CD4-positive, alpha-beta T cell (primary cell): ENCODE data around the gene ZNF223. TPM values are rescaled to one million over a fixed set of nuclear protein-coding genes. Genes with fewer than 3 reads are reported as not detected.

ENCODE experiments used
- ATAC-seq: fragments of 200-7000 bp; cut with Tn5 transposase; one replicate; pipeline ENCODE4 v1.10.0; 2022; ENCODE audit warnings: mild to moderate bottlenecking; ENCODE audit not compliant: poor library complexity
- CTCF ChIA-PET: fragments of 350-600 bp; sonication (Branson Sonifier 250); formaldehyde crosslinking; loops from one replicate; lab custom pipeline; 2021; ENCODE audit warnings: antibody characterized with exemption, inconsistent platforms; lab: Charles Lee
- POLR2A ChIA-PET: fragments of 350-600 bp; sonication (Branson Sonifier 250); formaldehyde crosslinking; loops from one replicate; lab custom pipeline; 2021; ENCODE audit warnings: antibody characterized with exemption, inconsistent platforms; lab: Charles Lee
- DNase-seq, 14 experiments: peaks; one replicate each; pipeline ENCODE4 v3.0.0-alpha.2; 2013 to 2020; ENCODE audit warnings: mixed read lengths in 2 of 14
- H3K27ac ChIP-seq, 2 donors: one replicate each; pipeline versions ENCODE4 v1.5.1 to v1.7.0; 2013; ENCODE audit warnings: low read length in 2 of 2, low read depth in 1 of 2, mild to moderate bottlenecking in 1 of 2
- H3K27me3 ChIP-seq, 2 experiments: 1 replicate in 1 of 2; 2 replicates in 1 of 2; pipeline versions ENCODE4 v1.6.1 to v1.7.0; 2013; ENCODE audit warnings: low read length in 2 of 2, control low read depth in 1 of 2, mild to moderate bottlenecking in 1 of 2, moderate library complexity in 1 of 2; ENCODE audit not compliant: insufficient read depth in 2 of 2, control insufficient read depth in 1 of 2
- H3K36me3 ChIP-seq: one replicate; pipeline ENCODE4 v1.6.1; 2013; ENCODE audit warnings: low read length, control low read depth; ENCODE audit not compliant: insufficient read depth
- H3K4me1 ChIP-seq: one replicate; pipeline ENCODE4 v1.6.1; 2013; ENCODE audit warnings: low read length, control low read depth; ENCODE audit not compliant: insufficient read depth
- H3K4me3 ChIP-seq: one replicate; pipeline ENCODE4 v1.5.1; 2013; ENCODE audit warnings: mild to moderate bottlenecking, low read length, moderate library complexity
- H3K9me3 ChIP-seq, 2 experiments: 1 replicate in 1 of 2; 2 replicates in 1 of 2; pipeline versions ENCODE4 v1.6.1 to v1.7.0; 2013; ENCODE audit warnings: low read length in 2 of 2, mild to moderate bottlenecking in 2 of 2, control low read depth in 1 of 2, moderate library complexity in 1 of 2; ENCODE audit not compliant: control insufficient read depth in 1 of 2, insufficient read depth in 1 of 2
- H3K27ac Mint-ChIP-seq: one replicate; pipeline ENCODE4 v1.8.0; 2020; ENCODE audit warnings: mixed read lengths
- H3K27me3 Mint-ChIP-seq: one replicate; pipeline ENCODE4 v1.8.0; 2021; ENCODE audit warnings: mixed read lengths
- H3K36me3 Mint-ChIP-seq: one replicate; pipeline ENCODE4 v1.8.0; 2021; ENCODE audit warnings: low read depth, mixed read lengths
- H3K4me1 Mint-ChIP-seq: one replicate; pipeline ENCODE4 v1.8.0; 2021; ENCODE audit warnings: low read depth, mixed read lengths
- H3K4me3 Mint-ChIP-seq: one replicate; pipeline ENCODE4 v1.8.0; 2020; ENCODE audit warnings: mild to moderate bottlenecking, mixed read lengths
- H3K9me3 Mint-ChIP-seq: one replicate; pipeline ENCODE4 v1.8.0; 2020; ENCODE audit warnings: mixed read lengths
- CTCF ChIP-seq: fragments of 200-600 bp; IDR thresholded peaks from one replicate; pipeline ENCODE4 v1.8.0; 2022; ENCODE audit warnings: antibody characterized with exemption, mild to moderate bottlenecking
- intact Hi-C, 2 experiments: fragments of 100-400 bp; cut with DNase I in 1 of 2; cut with micrococcal nuclease in 1 of 2; formaldehyde crosslinking; loops; one replicate each; pipeline versions ENCODE4 v1.15.1 to v1.9.0; 2023 to 2025; cut with DNase I, micrococcal nuclease
- total RNA-seq, 174 experiments: library from RNA in 2 of 174; stranded (reverse) in 2 of 174; gene quantifications; one replicate each; pipeline ENCODE4 v1.2.3 and lab custom pipeline; 2021 to 2026

ZNF223 gene
- total RNA-seq, 2 experiments from 2014 or later: 0.67 to 1.1 TPM

DNA sequence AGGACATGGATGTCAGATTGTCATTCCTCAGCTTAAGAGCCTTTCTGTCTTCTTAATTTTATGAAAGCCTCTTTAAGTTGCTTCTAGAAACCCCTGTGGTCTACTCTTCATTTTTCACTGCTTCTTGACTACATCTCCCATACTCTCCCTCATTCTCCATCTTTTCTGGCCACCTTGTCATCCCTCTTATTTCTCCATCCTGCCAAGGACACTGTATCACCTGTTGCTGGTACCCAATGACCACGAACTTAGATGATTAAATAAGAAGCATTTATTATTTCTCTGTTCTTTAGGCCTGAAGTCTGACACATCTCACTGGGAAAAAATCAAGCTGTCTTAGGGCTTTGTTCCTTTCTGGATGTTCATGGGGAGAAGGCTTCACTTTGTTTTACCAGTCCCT is 9.2 kb downstream of the ZNF223 start:
- ChIA-PET POLR2A (no interaction called here), CTCF (no interaction called here)
- Mint-ChIP-seq H3K4me1 (no peaks in the 10 kb centered on the region), H3K27me3 (no peaks in the 10 kb centered on the region), H3K36me3 (peaks cover 93% of the 10 kb centered on the region), H3K27ac (no peak overlapping the region), H3K4me3 (no peak overlapping the region), H3K9me3 (peaks cover 24% of the 10 kb centered on the region)
- Histone ChIP-seq H3K27me3 (no peaks in the 10 kb centered on the region), H3K4me3 (no peak overlapping the region), H3K27ac (no peak overlapping the region), H3K9me3 (peaks cover 18 to 34% of the 10 kb centered on the region in 2 experiments), H3K4me1 (no peaks in the 10 kb centered on the region), H3K36me3 (peaks cover 31% of the 10 kb centered on the region)
- no peak for TF ChIP-seq CTCF
- no peak for DNase-seq
- no peak for ATAC-seq
- intact Hi-C loops: no loop called here

DNA sequence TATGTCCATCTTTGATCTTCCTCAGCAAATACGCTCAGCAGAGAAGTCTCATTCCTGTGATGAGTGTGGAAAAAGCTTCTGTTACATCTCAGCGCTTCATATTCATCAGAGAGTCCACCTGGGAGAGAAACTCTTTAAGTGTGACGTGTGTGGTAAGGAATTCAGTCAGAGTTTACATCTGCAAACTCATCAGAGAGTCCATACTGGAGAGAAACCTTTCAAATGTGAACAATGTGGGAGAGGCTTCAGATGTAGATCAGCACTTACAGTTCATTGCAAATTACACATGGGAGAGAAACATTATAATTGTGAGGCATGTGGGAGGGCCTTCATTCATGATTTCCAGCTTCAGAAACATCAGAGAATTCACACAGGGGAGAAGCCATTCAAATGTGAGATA is 14.5 kb downstream of the ZNF223 start:
- no peaks in the 10 kb centered on the region for H3K27me3 ChIP-seq
- no peak for DNase-seq
- Mint-ChIP-seq H3K4me1 (peaks cover 4% of the 10 kb centered on the region), H3K27ac (no peak overlapping the region), H3K9me3 (peaks cover 24% of the 10 kb centered on the region), H3K4me3 (no peak overlapping the region), H3K36me3 (peaks cover 79% of the 10 kb centered on the region), H3K27me3 (no peaks in the 10 kb centered on the region)
- ChIA-PET POLR2A (no interaction called here), CTCF (no interaction called here)
- peaks cover 18 to 47% of the 10 kb centered on the region in 2 experiments for H3K9me3 ChIP-seq
- H3K4me1 ChIP-seq: peaks cover 2% of the 10 kb centered on the region
- peaks cover 7% of the 10 kb centered on the region for H3K36me3 ChIP-seq
- ATAC-seq: no peak
- H3K27ac ChIP-seq: no peak overlapping the region
- TF ChIP-seq CTCF: no peak
- intact Hi-C loops: no loop called here
- H3K4me3 ChIP-seq: no peak overlapping the region

DNA sequence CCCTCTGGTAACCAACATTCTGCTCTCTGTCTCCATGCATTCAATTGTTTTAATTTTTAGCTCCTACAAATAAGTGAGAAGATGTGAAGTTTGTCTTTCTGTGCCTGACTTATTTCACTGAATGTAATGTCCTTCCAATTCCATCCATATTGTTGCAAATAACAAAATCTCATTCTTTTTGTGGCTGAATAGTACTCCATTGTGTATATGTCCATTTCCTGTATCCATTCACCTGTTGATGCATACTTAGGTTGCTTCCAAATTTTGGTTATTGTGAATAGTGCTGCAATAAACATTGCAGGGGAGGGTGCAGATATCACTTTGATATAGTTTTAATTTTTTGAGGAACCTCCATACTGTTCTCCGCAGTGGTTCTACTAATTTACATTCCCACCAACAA is 17.6 kb downstream of the ZNF223 start:
- H3K27ac ChIP-seq: no peak overlapping the region
- no peaks in the 10 kb centered on the region for H3K27me3 Mint-ChIP-seq
- no peak overlapping the region for H3K4me3 Mint-ChIP-seq
- ATAC-seq: no peak
- no peak overlapping the region for H3K27ac Mint-ChIP-seq
- H3K27me3 ChIP-seq: no peaks in the 10 kb centered on the region
- no peak for TF ChIP-seq CTCF
- peaks cover 10 to 42% of the 10 kb centered on the region in 2 experiments for H3K9me3 ChIP-seq
- no peak for DNase-seq
- peaks cover 6% of the 10 kb centered on the region for H3K36me3 ChIP-seq
- H3K4me3 ChIP-seq: no peak overlapping the region
- intact Hi-C loops: no loop called here
- H3K4me1 ChIP-seq: peaks cover 18% of the 10 kb centered on the region
- H3K9me3 Mint-ChIP-seq: peaks cover 26% of the 10 kb centered on the region
- CTCF ChIA-PET: interaction anchor here (1.1 kb wide), 1 partner anchor 26 kb away, joined by 3 read pairs; no protein-coding TSS in a partner anchor
- H3K36me3 Mint-ChIP-seq: peaks cover 65% of the 10 kb centered on the region
- POLR2A ChIA-PET: no interaction called here
- peaks cover 24% of the 10 kb centered on the region for H3K4me1 Mint-ChIP-seq
